Fibroblast of lung (primary cell): ENCODE data around the gene P2RY11.

Experiments
- EZH2 ChIP-seq: IDR thresholded peaks from 2 replicates; pipeline ENCODE4 v1.5.1; 2012; ENCODE audit warnings: low read length, control low read depth, mild to moderate bottlenecking; ENCODE audit errors: missing control alignments
- TF ChIP-seq, protein P1 (sequence below), 2 donors: IDR thresholded peaks in 1 of 2; conservative IDR thresholded peaks in 1 of 2; 1 replicate in 1 of 2; 2 replicates in 1 of 2; pipeline ENCODE4 v1.5.1; 2011 to 2012; ENCODE audit warnings: low read length in 2 of 2, control low read depth in 1 of 2, inconsistent platforms in 1 of 2, low read depth in 1 of 2, mild to moderate bottlenecking in 1 of 2

DNA sequence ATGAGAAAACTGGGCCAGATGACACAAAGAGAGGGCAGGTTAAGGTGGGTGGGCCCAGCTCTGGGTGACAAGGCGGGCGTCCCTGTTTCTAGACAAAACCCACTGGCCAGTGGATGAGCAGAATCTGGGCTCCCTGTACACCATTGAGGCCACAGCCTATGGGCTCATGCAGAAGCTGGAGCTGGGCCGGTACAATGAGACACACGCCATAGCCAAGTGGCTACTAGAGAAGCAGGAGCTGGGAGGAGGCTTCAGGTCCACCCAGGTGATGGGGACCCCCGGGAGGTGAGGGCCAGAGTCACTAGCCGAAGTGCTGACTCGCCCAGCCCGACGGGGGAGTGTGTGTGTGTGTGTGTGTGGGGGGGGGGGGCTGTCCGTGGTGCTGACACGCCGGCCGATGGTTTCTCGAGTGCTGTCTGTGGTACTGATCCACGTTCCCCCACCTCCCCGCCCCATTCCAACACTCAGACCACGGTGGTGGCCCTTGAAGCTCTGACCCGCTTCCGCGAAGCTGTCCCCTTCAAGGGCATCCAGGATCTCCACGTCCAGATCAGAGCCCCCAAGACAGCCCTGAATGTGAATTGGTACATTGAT lies 49.7 kb upstream of the P2RY11 start:
- no peak for TF ChIP-seq EZH2
- TF ChIP-seq, protein P1, sequence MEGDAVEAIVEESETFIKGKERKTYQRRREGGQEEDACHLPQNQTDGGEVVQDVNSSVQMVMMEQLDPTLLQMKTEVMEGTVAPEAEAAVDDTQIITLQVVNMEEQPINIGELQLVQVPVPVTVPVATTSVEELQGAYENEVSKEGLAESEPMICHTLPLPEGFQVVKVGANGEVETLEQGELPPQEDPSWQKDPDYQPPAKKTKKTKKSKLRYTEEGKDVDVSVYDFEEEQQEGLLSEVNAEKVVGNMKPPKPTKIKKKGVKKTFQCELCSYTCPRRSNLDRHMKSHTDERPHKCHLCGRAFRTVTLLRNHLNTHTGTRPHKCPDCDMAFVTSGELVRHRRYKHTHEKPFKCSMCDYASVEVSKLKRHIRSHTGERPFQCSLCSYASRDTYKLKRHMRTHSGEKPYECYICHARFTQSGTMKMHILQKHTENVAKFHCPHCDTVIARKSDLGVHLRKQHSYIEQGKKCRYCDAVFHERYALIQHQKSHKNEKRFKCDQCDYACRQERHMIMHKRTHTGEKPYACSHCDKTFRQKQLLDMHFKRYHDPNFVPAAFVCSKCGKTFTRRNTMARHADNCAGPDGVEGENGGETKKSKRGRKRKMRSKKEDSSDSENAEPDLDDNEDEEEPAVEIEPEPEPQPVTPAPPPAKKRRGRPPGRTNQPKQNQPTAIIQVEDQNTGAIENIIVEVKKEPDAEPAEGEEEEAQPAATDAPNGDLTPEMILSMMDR (conservative IDR thresholded peaks at IDR 0.05 in 1 of 2, IDR thresholded peaks at IDR 0.05 in 1 of 2; ENCODE audit: low read depth in 1 of 2, low read length in 2 of 2) = no peak
